Measurements from ENCODE around the gene PLAC1.

GRCh38 chrX:134600714-134601113 lies 57.6 kb downstream of the PLAC1 start:
- no peak for TF ChIP-seq EZH2 (IDR thresholded peaks at IDR 0.05)
- no peak for TF ChIP-seq POLR2AphosphoS5 (IDR thresholded peaks at IDR 0.05; ENCODE audit: borderline replicate concordance, low read depth, low read length)
- no peak for TF ChIP-seq FOXP2 (optimal IDR thresholded peaks at IDR 0.05; ENCODE audit: control extremely low read depth, extremely low read length, insufficient read depth)

All from SK-N-MC (cell line).